COR-L47 (cell line): ENCODE data around the gene SYNDIG1L.

Experiments
- DNase-seq: peaks from one replicate; lab custom pipeline; 2025; lab: John Stamatoyannopoulos, UW

The SYNDIG1L gene

GRCh38 chr14:74426202-74426582, at the start of gene SYNDIG1L:
Gene SYNDIG1L, minus strand, starts transcription at chr14:74426210. Its CDS starts 16,466 bp downstream, at chr14:74409744.
- no peak for DNase-seq

DNA sequence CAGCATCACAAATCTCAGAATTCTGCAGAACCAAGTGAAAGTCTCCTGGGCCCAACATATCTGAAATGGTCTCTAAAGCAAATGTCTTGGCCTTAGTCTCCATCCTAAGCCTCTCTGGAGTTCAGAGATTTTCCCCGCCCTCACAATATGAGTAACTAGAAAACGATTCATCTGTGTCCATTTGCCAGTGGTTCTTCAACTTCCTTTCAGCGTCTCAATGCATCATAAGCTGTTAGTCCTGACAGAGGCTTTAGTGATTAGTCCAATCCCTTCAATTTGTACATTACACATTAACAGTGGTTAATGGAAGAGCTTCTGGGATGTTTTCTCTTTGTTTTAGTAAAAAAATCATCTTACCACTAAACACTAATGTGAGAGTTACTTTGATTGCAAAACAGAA, 49.7 kb upstream of the SYNDIG1L start:
- DNase-seq, result no peak

DNA sequence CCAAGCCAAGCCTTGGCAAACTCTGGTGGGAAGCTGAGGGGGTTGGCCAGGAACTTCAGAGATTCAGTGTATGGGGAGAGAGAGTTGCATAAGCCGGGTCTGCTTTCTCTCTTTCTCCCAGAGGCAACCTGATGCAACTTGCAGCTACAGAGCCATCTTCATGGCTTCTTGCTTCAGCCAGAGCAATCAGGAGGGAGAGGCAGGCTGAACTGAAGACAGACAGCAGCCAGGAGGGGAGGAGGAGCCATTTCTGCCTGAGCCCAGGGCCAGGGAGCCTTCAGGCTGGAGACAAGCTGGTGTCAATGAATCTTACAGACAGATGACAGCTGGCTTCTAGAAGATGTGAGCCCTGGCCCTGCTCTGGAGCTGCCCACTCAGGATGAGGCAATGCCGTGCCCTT, 48.4 kb upstream of the SYNDIG1L start:
- DNase-seq, result no peak

- DNase-seq, result no peak
Observed at GRCh38 chr14:74472601-74473000, 46.6 kb upstream of the SYNDIG1L start.

- no peak for DNase-seq
Observed at GRCh38 chr14:74469548-74470518, 43.8 kb upstream of the SYNDIG1L start.

DNA sequence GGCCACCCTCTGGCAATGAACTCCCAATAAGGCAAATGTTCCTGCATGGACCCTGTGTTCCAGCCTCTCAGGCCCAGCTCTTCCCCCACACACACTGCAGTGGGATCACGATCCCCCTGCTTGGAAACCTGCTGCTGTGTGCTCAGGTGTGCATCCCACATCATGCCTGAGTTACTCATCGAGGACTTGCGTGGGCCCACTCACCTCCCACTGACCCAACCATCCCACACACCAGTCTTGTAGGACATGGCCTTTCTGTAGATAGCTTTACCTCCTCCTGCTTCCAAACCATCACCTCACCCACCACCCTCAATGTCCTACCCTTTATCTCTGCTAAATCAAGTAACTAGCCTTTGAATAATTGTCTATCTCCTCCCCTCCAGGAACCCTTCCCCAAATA, 42.5 kb upstream of the SYNDIG1L start:
- no peak for DNase-seq

- DNase-seq, result no peak
Observed at GRCh38 chr14:74465335-74465734, 39.3 kb upstream of the SYNDIG1L start.

- no peak for DNase-seq
Observed at GRCh38 chr14:74464785-74465184, 38.8 kb upstream of the SYNDIG1L start.

DNA sequence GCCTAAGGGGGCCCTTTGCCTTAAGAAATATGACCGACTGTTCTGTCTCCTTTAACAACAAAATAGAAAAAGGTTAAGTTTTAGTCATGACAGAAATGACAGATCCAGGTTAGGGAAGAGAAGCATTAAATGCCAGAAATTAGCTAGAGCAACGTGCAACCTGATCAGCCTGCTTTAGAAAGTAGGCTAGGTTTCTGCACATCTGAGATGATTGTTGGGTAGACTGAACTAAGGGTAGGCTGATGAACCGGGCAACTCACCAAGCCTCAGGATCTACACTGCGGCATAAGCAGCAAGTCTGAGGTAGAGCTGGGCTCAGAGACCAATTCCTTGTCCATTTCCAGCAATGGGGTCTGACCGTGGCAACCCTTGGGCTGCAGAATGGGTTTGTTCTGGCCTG, 37.7 kb upstream of the SYNDIG1L start:
- DNase-seq, result no peak

DNA sequence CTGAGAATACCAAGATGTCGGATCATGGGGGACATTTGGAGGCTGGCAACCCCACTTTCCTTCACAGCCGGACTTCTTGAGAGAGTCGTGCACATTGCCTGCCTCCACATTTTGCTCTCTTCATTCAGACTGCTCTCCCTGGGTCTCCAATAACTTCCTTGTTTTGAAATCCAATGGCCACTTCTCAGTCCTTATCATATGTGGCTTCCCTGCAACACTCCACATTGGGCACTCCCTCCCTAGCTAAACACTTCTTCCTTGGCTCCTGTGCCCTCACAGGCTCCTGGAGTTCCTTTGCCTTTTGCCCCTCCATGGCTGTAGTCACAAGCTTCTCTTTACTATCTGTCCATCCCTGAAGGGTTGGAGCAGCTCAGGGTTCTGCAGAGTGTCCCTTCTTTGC, 37.0 kb upstream of the SYNDIG1L start:
- DNase-seq, result no peak

- no peak for DNase-seq
Observed at GRCh38 chr14:74459976-74460375, 34.0 kb upstream of the SYNDIG1L start.

- DNase-seq, result no peak
Observed at GRCh38 chr14:74459289-74459946, 33.4 kb upstream of the SYNDIG1L start.

DNA sequence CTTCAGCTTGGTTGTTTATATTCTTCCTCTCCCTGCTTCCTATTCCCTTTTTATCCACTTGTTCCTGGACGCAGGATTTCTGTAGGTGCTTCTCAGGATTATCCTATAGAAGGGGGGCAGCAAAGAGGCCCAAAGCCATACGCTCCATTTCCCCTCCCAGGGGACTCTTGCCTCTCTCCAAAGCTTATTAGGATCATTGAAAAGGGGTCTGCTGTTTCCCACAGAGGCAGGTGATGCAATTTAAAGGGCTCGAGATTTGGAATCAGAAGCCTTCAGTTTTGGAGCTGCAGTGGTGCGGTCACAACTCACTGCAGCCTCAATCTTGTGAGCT, 31.5 kb upstream of the SYNDIG1L start:
- DNase-seq, result no peak

- DNase-seq, result no peak
Observed at GRCh38 chr14:74456684-74457564, 30.9 kb upstream of the SYNDIG1L start.

DNA sequence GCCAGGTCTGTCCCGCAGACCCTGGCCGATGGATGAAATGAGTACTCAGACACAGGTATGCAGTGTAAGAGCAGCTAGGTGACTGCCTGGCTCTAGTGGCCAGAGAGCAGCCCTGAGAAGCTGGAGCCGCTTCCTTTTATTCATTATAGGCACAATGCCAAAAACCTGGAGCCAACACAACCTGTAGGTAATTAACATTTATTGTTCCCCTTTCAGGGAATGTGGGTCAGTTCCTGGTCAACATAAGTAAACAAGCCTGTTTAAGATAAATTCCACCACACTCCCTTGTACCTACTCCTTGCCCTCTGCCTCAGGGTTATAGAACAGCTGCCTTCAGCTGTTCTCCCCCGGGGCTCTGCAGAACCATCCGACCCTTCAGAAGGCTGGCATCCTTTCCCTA, 28.4 kb upstream of the SYNDIG1L start:
- DNase-seq, result peak; percentile 5

DNA sequence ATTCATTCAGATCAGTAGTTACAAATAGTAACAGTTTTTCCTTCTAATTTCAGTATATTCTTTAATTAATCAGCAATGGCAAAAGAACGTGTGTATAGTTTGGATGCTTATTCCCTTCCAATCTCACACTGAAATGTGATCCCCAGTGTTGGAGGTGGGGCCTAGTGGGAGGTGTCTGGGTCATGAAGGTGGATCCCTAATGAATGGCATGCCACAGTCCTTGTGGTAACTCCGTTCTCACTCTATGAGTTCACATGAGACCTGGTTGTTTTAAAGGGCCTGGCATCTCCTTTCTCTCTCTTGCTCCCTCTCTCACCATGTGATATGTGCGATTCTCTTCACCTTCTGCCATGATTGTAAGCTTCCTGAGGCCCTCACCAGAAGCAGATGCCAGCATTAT, 18.9 kb upstream of the SYNDIG1L start:
- no peak for DNase-seq

- no peak for DNase-seq
Observed at GRCh38 chr14:74442757-74443156, 16.7 kb upstream of the SYNDIG1L start.

DNA sequence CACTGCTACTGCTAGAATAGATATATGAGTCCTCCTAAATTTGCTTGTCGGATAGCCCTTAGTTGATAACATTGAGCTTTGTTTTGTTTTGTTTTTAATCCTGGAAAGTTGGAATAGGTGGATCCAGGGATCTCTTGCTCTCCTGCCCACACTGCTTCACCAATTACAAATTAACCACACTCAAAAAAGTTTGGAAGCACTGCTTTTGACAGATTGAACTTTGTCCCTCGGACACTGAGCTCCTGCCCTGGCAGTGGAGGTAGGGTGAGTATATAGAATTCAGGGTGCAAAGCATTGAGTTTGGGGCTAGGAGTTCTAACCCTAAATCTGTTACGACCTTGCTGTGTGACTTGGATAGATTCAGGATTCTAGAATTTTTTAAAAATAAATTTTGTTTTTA, 15.1 kb upstream of the SYNDIG1L start:
- DNase-seq, result no peak

- no peak for DNase-seq
Observed at GRCh38 chr14:74438351-74438915, 12.4 kb upstream of the SYNDIG1L start.

- DNase-seq, result no peak
Observed at GRCh38 chr14:74437496-74438053, 11.6 kb upstream of the SYNDIG1L start.

DNA sequence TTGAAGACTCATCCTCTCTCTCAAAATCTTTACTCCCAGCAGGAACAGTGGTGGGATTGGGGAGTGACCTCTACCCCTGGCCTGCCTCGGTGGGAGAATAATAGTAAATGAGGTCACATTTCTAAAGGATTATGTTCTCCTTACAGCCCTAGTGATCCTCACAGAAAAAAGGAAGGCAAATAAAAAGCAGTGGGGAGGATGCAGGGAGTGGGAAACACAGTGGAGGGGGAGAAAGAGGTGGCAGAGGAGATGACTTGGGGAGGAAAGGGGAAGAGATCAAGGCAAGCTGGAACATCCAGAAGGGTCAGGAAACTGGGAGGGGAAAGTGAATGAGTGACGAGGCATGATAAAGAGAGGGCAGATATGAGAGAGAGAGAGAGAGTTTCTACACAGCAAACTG, 8.3 kb upstream of the SYNDIG1L start:
- DNase-seq, result no peak

GRCh38 chr14:74429991-74430390, 4.0 kb upstream of the SYNDIG1L start:
- no peak for DNase-seq
